Stimulated activated CD8-positive, alpha-beta memory T cell treated with anti-CD3 and anti-CD28 coated beads, Interleukin-7, amount 100 ng/mL, for 1 hour (primary cell): ENCODE measurements around the gene ACAP3.

ENCODE experiments used
- DNase-seq, 2 donors: peaks; one replicate each; pipeline ENCODE4 v3.0.0-alpha.2; 2020; ENCODE audit warnings: low read depth in 2 of 2

Gene ACAP3

DNA sequence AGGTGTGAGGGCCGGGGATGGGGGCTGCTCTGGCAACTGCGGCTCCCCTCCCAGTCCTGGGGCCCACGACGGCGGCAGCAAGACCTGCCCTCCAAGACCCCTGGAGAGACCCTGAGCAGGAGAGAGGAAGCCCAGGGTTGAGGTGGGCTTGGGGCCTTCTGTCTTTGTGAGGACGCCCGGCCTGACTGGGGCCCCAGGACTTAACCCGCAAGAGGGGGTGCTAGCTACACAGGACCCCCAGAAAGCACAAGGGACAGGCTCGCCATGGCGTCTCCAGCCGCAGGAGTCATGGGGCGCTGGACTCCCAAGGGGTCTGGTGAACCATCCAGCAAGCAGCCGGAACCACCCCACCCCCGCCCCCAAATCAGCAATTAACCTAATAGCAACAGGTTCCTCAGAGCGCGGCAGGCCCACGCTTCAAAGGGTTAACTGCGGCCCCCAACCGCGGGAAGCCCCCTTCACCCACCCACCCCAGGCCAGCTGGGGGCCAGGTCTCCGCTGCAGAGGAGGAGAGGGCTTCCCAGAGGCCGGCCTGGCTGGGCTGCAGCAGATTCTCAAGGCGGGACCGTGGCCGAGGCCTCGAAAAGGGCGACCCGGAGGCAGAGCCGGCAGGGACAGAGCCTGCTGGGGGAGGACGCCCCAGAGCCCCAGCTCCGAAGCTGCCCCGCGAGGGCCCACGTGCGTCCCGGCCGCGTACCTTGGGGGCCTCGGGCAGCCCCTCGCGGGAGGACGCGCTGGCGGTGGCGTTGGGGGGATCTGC is 61.7 kb downstream of the ACAP3 start:
- no peak for DNase-seq

GRCh38 chr1:1245178-1245816 is 62.4 kb downstream of the ACAP3 start:
- DNase-seq = no peak

DNA sequence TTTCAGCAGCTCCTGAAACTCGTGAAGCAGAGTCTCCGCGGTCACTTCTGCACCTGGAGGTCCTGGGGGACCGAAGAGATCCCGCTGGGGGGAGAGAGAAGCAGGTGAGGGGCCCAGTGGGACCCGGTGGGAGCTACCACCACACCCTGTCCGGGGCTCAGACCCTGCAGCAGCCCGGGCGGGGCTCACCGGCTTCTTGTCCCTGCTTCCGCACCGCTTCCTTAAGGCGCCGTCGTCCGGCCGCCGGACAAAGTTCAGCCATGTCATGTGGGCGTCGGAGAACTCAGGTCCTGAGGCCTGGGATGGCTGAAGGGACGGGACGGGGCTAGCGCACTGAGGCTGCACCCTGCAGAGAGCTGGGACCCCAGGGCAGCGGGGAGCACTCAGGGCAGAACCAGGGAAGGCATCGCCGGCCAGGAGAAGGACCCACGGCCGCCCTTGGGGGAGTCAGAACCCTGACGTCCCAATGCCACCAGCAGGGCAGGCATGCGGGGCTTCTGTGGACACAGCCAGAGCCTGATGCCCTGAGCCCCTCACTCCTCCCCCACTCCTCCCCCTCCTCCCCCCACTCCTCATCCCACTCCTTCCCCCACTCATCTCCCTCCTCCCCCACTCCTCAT is 63.4 kb downstream of the ACAP3 start:
- no peak for DNase-seq

- no peak for DNase-seq
Measured at GRCh38 chr1:1243807-1244191, 63.9 kb downstream of the ACAP3 start.

DNA sequence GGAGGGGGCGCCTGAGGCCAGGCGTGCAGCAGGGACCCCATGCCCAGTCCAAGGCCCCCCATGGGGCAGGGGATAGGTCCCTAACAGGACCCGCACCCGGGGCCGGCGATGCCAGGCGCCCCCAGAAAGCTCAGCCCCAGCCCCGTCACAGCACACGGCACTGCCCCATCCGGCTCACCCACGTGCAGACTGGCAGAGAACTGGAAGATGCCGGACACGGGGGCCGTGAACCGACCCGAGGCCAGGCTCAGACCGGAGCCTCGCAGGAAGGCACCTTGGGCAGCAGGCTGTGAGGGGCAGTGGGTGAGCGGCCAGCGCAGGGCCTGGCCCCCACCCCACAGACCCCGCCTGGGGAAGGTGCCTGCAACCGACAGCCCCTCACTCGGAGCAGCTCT is 64.5 kb downstream of the ACAP3 start:
- no peak for DNase-seq

GRCh38 chr1:1242461-1243265 is 65.1 kb downstream of the ACAP3 start:
- no peak for DNase-seq
